Naive B cell (primary cell): ENCODE measurements around the gene FST. TPM values are rescaled to one million over a fixed set of nuclear protein-coding genes. Genes with fewer than 3 reads are reported as not detected.

Experiments used
- ATAC-seq, 2 donors: fragments of 150-1000 bp; cut with Tn5 transposase; 2 replicates each; pipeline ENCODE4 v1.10.0; 2021; ENCODE audit warnings: low read depth in 2 of 2, mild to moderate bottlenecking in 2 of 2, moderate library complexity in 2 of 2
- DNase-seq: peaks from one replicate; pipeline ENCODE4 v3.0.0; 2022
- H3K27ac Mint-ChIP-seq, 6 donors: one replicate each; pipeline ENCODE4 v1.8.0; 2020 to 2022; ENCODE audit warnings: mild to moderate bottlenecking in 6 of 6, mixed read lengths in 6 of 6, moderate library complexity in 5 of 6, inconsistent platforms in 2 of 6
- H3K27me3 Mint-ChIP-seq, 3 donors: one replicate each; pipeline ENCODE4 v1.8.0; 2021 to 2022; ENCODE audit warnings: mixed read lengths in 3 of 3, mild to moderate bottlenecking in 1 of 3
- H3K36me3 Mint-ChIP-seq, 2 donors: one replicate each; pipeline ENCODE4 v1.8.0; 2020 to 2022; ENCODE audit warnings: mixed read lengths in 2 of 2, inconsistent platforms in 1 of 2, mild to moderate bottlenecking in 1 of 2
- H3K4me1 Mint-ChIP-seq, 3 donors: one replicate each; pipeline ENCODE4 v1.8.0; 2020 to 2022; ENCODE audit warnings: mixed read lengths in 3 of 3, inconsistent platforms in 1 of 3, mild to moderate bottlenecking in 1 of 3, moderate library complexity in 1 of 3
- H3K4me3 Mint-ChIP-seq, 8 donors: one replicate each; pipeline ENCODE4 v1.8.0; 2020 to 2022; ENCODE audit warnings: mild to moderate bottlenecking in 8 of 8, mixed read lengths in 8 of 8, moderate library complexity in 8 of 8, inconsistent platforms in 2 of 8
- H3K9me3 Mint-ChIP-seq, 7 donors: one replicate each; pipeline ENCODE4 v1.8.0; 2020 to 2022; ENCODE audit warnings: mixed read lengths in 7 of 7, mild to moderate bottlenecking in 5 of 7, inconsistent platforms in 2 of 7, moderate library complexity in 1 of 7
- polyA plus RNA-seq, 6 donors: library from polyadenylated mRNA; unstranded; fragments of 300-500 nt; fragmentation: Illumina TruSeq; gene quantifications; one replicate each; pipeline ENCODE4 v1.2.3, GENCODE V29; 2021; ENCODE audit warnings: low read depth in 6 of 6

The FST gene
- polyA plus RNA-seq, 6 donors from 2014 or later = not detected

DNA sequence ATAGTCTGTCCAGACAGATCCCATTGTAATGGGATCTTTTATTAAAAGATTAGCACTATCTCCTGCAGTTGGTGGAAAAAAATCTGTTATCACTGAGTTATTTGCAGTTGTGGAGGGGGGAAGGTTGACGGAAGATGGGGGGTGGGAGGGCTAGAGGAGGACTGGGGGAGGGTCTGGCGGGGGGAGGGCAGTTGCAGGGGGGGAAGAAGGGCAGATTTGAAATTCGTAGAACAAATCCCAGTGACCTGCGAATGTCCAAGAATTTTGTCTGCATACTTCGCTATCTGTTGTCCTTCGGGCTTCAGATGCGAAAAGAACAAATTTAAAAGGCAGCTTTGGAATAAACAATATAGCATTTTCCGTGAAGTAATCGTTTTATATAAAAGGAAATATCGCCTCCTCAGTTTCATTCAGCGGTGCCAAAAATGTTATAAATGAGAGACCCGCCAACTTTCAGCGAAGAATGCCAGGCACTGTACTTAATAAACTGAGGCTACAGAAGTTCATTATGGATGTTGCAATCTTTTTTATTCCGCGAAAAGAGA is 1.3 kb upstream of the FST start:
- H3K36me3 Mint-ChIP-seq = peaks cover 0 to 16% of the 10 kb centered on the region in 2 donors
- ATAC-seq (no peak), DNase-seq (no peak)
- H3K4me3 Mint-ChIP-seq = peak overlapping the region; percentile 79 to 96 (median 91)
- H3K4me1 Mint-ChIP-seq = peaks cover 33 to 40% (median 38%) of the 10 kb centered on the region in 3 donors
- peaks cover 46 to 73% (median 63%) of the 10 kb centered on the region in 3 donors for H3K27me3 Mint-ChIP-seq
- H3K27ac Mint-ChIP-seq = peak overlapping the region in 4 of 6 donors; percentile 51 to 90 (median 74)
- H3K9me3 Mint-ChIP-seq = peaks cover 0 to 4% (median 0%) of the 10 kb centered on the region in 7 donors

DNA sequence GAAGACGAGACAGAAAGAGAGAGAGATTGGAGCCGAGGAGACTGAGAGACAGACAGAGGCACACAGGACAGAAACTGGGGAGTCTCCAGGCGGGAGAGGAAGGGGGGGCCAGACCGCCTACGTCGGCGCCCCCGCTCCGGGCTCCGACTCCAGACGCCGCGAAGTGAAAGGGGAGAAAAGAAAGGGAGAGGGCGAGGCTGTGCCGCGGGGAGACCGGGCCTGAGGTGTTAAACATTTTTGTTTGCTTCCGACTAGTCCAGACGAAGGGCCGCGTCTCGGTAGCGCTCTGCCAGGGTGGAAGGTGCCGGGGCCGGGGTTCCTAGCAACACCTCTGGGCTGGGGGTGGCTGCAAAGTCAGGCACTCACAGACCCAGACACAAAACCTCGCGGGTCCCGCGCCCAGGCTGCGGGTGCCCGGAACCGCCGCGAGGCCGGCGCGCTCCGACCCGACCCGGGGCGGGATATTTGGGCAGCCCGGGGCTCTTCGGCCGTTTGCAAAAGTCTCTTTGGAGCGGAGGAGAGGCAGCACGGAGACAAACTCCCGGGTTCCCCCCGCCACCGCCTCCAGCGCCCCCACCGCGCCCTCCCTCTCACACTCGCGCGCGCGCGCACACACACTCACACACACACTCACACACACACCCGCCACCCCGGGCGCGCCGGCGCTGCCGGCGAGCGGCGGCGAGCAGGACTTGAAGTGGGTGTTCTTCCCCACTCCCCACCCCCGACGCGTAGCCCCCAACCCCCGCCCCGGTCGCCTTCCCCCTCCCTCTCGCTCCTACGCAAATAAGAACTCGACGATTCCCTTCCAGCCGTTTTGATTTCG is 626 bp upstream of the FST start:
- DNase-seq = peak; percentile 8
- Mint-ChIP-seq H3K4me3 (peak overlapping the region; percentile 79 to 96 (median 91)), H3K4me1 (peaks cover 33 to 40% (median 38%) of the 10 kb centered on the region in 3 donors), H3K36me3 (peaks cover 0 to 16% of the 10 kb centered on the region in 2 donors), H3K9me3 (peaks cover 0 to 4% (median 0%) of the 10 kb centered on the region in 7 donors), H3K27ac (peak overlapping the region in 4 of 6 donors; percentile 51 to 90 (median 74)), H3K27me3 (peaks cover 45 to 75% (median 65%) of the 10 kb centered on the region in 3 donors)
- peak; percentile 8 to 15 for ATAC-seq

DNA sequence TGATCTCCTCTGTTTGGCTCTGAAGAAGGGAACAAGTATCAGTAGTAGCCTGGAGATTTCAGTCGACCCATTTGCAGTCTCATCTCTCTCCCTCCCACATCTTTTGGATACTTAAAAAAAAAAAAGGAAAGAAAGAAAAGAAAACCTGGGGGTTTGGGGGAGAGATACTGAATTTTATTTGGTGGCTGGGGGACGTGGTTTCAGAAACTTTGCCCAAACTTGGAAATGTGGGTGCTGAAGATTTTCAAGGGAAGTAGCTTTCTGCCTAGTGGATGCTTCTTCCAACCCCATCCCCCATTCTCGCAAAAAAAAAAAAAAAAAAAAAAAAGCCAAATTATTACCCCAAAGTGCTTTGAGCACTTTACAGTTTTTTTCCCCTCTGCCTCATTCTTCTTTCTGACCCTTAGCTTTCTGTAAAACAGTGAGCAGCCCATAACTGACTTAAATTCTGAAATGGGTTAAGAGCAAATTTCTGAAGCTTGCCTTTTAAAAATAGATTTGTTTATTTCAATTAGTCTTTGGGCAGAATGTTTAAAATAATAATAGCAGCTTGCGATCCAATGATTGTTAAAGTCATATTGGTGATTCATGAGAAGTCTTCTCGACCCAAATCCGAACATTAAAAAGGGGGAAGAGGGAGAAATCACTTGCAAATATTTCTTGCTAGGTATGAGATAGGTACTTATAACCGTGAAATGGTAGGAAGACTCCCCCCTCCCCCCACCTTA is 894 bp downstream of the FST start:
- H3K9me3 Mint-ChIP-seq = peaks cover 0 to 4% (median 0%) of the 10 kb centered on the region in 7 donors
- ATAC-seq = no peak
- H3K27ac Mint-ChIP-seq = peak overlapping the region in 2 of 6 donors; percentile 21 to 70
- DNase-seq = no peak
- peaks cover 38 to 68% (median 65%) of the 10 kb centered on the region in 3 donors for H3K27me3 Mint-ChIP-seq
- H3K4me1 Mint-ChIP-seq = peaks cover 33 to 40% (median 38%) of the 10 kb centered on the region in 3 donors
- H3K36me3 Mint-ChIP-seq = peaks cover 0 to 16% of the 10 kb centered on the region in 2 donors
- peak overlapping the region; percentile 82 to 97 (median 94) for H3K4me3 Mint-ChIP-seq

DNA sequence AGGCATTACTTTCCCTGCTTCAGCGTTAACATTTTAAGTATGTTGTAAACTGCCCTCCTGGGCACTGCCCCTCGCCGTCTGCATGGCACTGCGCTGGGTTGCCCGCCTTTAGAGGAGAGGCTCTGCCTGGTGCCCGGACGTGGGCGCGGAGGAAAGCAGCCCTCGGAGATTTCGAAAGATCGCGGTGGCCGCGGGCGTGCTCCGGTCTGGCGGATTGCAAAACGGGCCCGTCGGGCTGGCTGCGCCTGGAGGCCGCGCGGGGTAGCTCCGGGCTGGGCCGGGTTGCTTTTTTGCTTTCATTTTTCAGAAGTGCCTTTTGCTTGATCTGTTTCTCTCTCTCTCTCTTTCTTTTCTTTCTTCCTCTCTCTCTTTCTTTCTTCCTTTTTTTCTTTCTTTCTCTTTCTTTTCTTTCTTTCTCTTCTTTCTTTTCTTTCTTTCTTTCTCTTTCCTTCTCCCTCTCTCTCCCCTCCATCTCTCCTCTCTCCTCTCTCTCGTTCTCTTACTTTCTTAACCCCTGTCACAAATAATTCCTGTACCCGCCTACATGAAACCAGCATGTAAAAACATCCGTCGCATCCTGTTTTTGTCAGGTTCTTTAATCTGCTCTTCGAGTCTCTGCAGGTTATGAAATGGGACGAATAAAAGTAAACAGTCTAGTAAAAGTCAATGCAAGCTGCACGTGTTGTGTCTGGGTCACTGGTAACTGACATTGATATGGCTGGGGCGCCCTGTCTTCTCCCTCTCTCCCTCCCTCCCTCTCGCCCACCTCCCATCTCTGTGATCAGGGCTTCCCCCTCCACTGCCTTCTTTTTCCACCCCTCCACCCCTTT is 1.7 kb downstream of the FST start:
- ATAC-seq = peak; percentile 60 to 62
- H3K36me3 Mint-ChIP-seq = peaks cover 0 to 16% of the 10 kb centered on the region in 2 donors
- H3K4me3 Mint-ChIP-seq = peak overlapping the region; percentile 82 to 97 (median 94)
- peaks cover 0 to 4% (median 0%) of the 10 kb centered on the region in 7 donors for H3K9me3 Mint-ChIP-seq
- DNase-seq = peak; percentile 46
- H3K27ac Mint-ChIP-seq = peak overlapping the region in 5 of 6 donors; percentile 16 to 66 (median 49)
- peaks cover 33 to 40% (median 38%) of the 10 kb centered on the region in 3 donors for H3K4me1 Mint-ChIP-seq
- peaks cover 40 to 60% (median 60%) of the 10 kb centered on the region in 3 donors for H3K27me3 Mint-ChIP-seq

DNA sequence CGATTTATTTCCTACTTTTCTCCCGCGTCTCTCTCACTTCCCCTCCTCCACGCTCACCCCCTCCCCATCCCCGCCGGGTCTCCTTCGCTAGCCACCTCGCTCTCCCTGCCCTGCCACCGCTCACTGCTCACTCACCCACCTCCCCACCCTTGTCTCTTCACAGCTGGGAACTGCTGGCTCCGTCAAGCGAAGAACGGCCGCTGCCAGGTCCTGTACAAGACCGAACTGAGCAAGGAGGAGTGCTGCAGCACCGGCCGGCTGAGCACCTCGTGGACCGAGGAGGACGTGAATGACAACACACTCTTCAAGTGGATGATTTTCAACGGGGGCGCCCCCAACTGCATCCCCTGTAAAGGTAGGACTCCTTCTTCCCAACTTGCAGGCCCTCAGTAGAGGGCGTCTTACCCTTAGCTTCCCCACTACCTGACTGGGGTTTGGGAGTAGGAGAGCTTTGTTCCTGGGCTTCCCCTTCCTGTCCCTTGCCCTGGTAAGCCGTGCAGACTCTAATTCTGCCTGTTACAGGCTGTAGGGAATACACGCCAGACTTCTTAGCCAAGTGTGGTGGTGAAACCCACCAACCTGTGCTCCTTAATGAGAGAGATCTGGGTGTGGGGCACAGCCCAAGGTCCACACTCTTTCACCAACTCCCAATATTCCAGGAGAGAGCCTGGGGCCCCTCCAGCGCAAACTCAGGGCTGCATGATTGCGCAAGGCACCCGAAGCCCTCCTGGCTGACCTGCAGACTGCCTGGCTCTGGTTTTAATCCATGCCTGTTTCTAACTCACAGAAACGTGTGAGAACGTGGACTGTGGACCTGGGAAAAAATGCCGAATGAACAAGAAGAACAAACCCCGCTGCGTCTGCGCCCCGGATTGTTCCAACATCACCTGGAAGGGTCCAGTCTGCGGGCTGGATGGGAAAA is 2.5 kb downstream of the FST start:
- Mint-ChIP-seq H3K36me3 (peaks cover 0 to 16% of the 10 kb centered on the region in 2 donors), H3K27me3 (peaks cover 44 to 66% (median 65%) of the 10 kb centered on the region in 3 donors), H3K4me1 (peaks cover 33 to 40% (median 38%) of the 10 kb centered on the region in 3 donors), H3K4me3 (peak overlapping the region; percentile 82 to 97 (median 94)), H3K27ac (peak overlapping the region in 4 of 6 donors; percentile 12 to 66 (median 49)), H3K9me3 (peaks cover 0 to 4% (median 0%) of the 10 kb centered on the region in 7 donors)
- DNase-seq = peak; percentile 17
- peak; percentile 37 to 45 for ATAC-seq

DNA sequence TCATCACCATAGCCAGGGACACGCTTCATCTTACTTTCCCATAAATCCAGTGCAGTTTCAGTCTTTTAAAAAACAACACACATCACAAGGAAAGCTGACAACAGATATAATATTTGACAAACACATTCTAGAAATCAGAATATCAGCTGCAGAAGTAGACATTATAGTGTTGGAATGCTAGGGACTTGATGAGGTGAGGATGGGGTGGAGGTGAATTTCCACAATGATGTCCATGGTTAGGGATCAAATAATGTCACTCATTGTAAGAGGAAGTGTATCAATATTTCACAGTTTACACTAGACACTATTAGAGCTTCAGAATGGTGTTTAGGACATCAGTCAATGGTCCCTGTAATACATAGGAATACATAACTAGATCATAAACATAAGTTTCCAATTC is 7.0 kb downstream of the FST start:
- ATAC-seq (no peak), DNase-seq (no peak)
- Mint-ChIP-seq H3K9me3 (peaks cover 0 to 3% (median 0%) of the 10 kb centered on the region in 7 donors), H3K36me3 (peaks cover 0 to 2% of the 10 kb centered on the region in 2 donors), H3K4me1 (peaks cover 8 to 10% (median 8%) of the 10 kb centered on the region in 3 donors), H3K27ac (no peak overlapping the region), H3K27me3 (peaks cover 37 to 52% (median 46%) of the 10 kb centered on the region in 3 donors), H3K4me3 (no peak overlapping the region)

DNA sequence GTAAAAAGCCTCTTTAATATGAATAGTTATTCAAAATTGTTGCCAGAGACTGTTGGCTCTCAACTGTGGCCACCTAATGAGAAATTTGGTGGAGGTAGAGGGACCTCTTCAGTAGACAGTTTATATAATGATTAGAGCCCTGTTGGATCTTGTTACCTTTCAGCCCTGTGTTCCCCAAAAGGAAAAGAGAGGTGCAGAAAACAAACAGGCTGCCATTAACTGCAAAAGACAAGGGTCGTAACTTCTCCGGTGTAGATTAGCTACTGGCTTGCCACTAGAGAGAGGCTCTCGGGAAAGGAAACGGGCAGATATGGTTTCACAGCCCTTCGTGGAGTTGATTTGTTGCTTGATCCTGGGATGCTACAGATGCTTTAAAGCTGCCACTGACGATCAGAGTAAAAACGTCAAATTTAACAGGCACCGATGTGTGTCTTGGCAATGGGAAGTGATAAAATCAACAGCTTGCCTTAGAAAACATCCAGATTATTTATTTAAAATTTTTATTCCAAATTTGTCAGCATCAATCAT is 7.8 kb downstream of the FST start:
- Mint-ChIP-seq H3K27me3 (peaks cover 40 to 51% (median 46%) of the 10 kb centered on the region in 3 donors), H3K36me3 (no peaks in the 10 kb centered on the region), H3K4me1 (peaks cover 0 to 2% (median 2%) of the 10 kb centered on the region in 3 donors), H3K27ac (no peak overlapping the region), H3K4me3 (no peak overlapping the region), H3K9me3 (peaks cover 0 to 3% (median 0%) of the 10 kb centered on the region in 7 donors)
- no peak for ATAC-seq
- DNase-seq = no peak

DNA sequence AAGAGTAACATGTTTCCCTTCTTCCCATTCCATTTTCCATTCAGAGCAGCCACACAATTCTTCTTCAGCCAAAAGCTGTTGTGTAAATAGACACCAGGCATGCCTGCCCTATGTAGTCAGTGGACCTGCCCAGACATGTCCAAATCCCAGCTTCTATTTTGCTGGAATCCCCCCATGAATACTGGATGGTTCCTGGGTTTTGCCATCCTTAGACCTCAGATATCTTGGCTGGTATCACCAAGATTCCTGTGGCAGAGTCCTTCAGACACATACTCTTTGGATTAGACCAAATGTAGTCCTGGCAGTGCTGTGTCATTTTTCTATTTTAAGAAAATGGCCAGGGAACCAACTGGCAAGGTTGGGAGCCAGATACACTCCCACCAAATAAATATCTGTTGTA is 10.3 kb downstream of the FST start:
- ATAC-seq = no peak
- H3K27me3 Mint-ChIP-seq = peaks cover 34 to 48% (median 44%) of the 10 kb centered on the region in 3 donors
- H3K27ac Mint-ChIP-seq = no peak overlapping the region
- DNase-seq = no peak
- peaks cover 0 to 8% of the 10 kb centered on the region in 2 donors for H3K36me3 Mint-ChIP-seq
- H3K4me3 Mint-ChIP-seq = no peak overlapping the region
- peaks cover 0 to 6% (median 3%) of the 10 kb centered on the region in 7 donors for H3K9me3 Mint-ChIP-seq
- no peaks in the 10 kb centered on the region for H3K4me1 Mint-ChIP-seq

DNA sequence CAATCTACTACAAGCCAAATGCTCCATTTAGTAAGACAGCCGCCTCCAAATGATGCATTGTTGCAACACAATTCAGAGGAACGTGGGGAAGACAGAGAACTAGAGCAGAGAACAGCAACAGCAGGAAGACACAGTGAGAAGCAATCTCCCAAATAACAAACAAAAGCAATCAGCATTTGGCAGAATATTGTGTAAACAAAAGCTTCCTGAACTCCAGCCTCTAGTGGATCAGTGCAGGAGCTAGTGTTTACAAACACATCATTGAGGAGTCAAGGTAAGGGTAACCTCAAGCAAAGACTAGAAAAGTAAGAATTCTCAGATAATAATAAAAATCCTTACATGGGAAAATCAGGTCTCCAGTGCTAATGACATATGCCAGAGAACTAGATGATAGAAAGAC is 20.6 kb downstream of the FST start:
- no peak overlapping the region for H3K27ac Mint-ChIP-seq
- no peak for ATAC-seq
- H3K9me3 Mint-ChIP-seq = peaks cover 0 to 20% (median 4%) of the 10 kb centered on the region in 7 donors
- DNase-seq = no peak
- H3K36me3 Mint-ChIP-seq = no peaks in the 10 kb centered on the region
- peaks cover 21 to 37% (median 34%) of the 10 kb centered on the region in 3 donors for H3K27me3 Mint-ChIP-seq
- no peak overlapping the region for H3K4me3 Mint-ChIP-seq
- no peaks in the 10 kb centered on the region for H3K4me1 Mint-ChIP-seq

DNA sequence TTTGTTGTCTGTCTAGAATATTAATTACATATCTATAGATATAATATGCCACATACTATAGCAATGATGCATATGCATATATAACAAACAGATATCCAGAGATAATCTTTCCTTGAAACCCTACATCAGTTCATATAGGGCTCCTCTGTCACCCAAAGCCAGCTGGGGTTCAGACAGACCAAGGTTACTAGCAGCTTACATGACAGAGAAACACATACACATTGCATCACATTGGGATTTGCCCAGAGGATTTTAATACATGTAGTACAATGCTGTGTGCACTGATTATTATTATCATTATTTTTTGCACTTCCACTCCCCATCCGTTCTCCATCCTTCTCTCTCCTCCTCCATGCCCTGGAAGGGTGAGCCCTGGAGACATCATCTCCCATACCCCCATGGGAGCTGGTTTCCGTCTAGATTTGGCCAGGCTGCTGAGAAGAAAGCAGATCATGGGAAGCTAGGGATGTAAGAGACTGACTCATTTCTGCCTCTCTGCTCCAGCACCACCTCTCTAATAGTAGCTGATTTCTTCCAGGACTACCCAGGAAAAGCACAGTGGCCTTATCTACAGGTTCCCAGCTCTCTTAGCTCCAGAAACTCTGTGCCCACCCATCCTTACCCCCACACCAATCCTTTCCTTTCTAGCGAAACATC is 23.3 kb downstream of the FST start:
- Mint-ChIP-seq H3K4me1 (no peaks in the 10 kb centered on the region), H3K9me3 (peaks cover 0 to 21% (median 12%) of the 10 kb centered on the region in 7 donors), H3K36me3 (peaks cover under 1 to 2% of the 10 kb centered on the region in 2 donors), H3K4me3 (no peak overlapping the region), H3K27me3 (peaks cover 25 to 42% (median 29%) of the 10 kb centered on the region in 3 donors), H3K27ac (no peak overlapping the region)
- ATAC-seq = no peak
- DNase-seq = no peak

DNA sequence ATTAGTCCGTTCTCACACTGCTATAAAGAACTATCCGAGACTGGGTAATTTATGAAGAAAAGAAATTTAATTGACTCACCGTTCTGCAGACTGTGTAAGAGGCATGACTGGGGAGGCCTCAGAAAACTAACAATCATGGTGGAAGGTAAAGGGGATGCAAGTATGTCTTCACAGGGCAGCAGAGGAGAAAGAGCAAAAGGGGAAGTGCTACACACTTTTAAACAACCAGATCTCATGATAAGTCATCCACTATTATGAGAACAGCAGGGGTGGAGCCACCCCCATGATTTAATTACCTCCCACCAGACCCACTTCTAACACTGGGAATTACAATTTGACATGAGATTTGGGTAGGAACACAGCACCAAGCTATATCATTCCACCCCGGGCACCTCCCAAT is 26.6 kb downstream of the FST start:
- no peak for DNase-seq
- no peak for ATAC-seq
- no peak overlapping the region for H3K27ac Mint-ChIP-seq
- H3K9me3 Mint-ChIP-seq = peaks cover 18 to 49% (median 36%) of the 10 kb centered on the region in 7 donors
- peaks cover 7 to 11% of the 10 kb centered on the region in 2 donors for H3K36me3 Mint-ChIP-seq
- H3K27me3 Mint-ChIP-seq = peaks cover 16 to 25% (median 20%) of the 10 kb centered on the region in 3 donors
- no peaks in the 10 kb centered on the region for H3K4me1 Mint-ChIP-seq
- no peak overlapping the region for H3K4me3 Mint-ChIP-seq
